ENCODE measurements around the gene YEATS2.

The YEATS2 gene

GRCh38 chr3:183799461-183799860 is 101.9 kb downstream of the YEATS2 start:
- Histone ChIP-seq H3K4me3 (ENCODE audit: low read depth, low read length) (no peak overlapping the region), H3K36me3 (ENCODE audit: control insufficient read depth, insufficient read depth, low read length) (peaks cover 81% of the 10 kb centered on the region), H3K27ac (ENCODE audit: low read depth, low read length) (no peak overlapping the region), H3K9ac (ENCODE audit: low read length) (no peak overlapping the region), H3K4me1 (ENCODE audit: control insufficient read depth, insufficient read depth, low read length) (no peaks in the 10 kb centered on the region), H3K9me3 (ENCODE audit: control insufficient read depth, insufficient read depth, low read depth, low read length) (no peaks in the 10 kb centered on the region), H3K27me3 (ENCODE audit: control insufficient read depth, insufficient read depth, low read length) (no peaks in the 10 kb centered on the region)

GRCh38 chr3:183800243-183800863 is 102.8 kb downstream of the YEATS2 start:
- Histone ChIP-seq H3K4me1 (ENCODE audit: control insufficient read depth, insufficient read depth, low read length) (no peaks in the 10 kb centered on the region), H3K4me3 (ENCODE audit: low read depth, low read length) (no peak overlapping the region), H3K36me3 (ENCODE audit: control insufficient read depth, insufficient read depth, low read length) (peaks cover 87% of the 10 kb centered on the region), H3K27ac (ENCODE audit: low read depth, low read length) (no peak overlapping the region), H3K9ac (ENCODE audit: low read length) (no peak overlapping the region), H3K27me3 (ENCODE audit: control insufficient read depth, insufficient read depth, low read length) (no peaks in the 10 kb centered on the region), H3K9me3 (ENCODE audit: control insufficient read depth, insufficient read depth, low read depth, low read length) (no peaks in the 10 kb centered on the region)

DNA sequence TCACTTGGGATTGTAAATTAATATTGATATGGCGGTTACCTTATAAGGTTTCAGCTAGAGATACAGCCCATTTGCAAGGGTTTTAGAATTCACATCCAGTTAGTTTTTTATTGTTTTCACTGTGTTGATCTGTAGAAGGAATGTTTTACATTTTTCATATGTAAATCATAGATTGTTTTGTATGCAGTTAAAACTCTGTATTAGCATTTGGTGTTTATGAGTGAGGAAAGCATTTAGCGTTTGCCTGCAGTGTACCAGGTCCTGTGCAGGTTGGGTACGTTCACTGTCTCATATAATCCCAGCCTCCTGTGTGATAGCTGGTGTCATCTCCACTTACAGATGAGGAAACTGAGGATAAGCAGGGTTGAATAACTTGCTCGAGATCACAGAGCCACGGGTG is 104.0 kb downstream of the YEATS2 start:
- no peaks in the 10 kb centered on the region for H3K27me3 ChIP-seq (ENCODE audit: control insufficient read depth, insufficient read depth, low read length)
- no peaks in the 10 kb centered on the region for H3K4me1 ChIP-seq (ENCODE audit: control insufficient read depth, insufficient read depth, low read length)
- no peak overlapping the region for H3K9ac ChIP-seq (ENCODE audit: low read length)
- H3K9me3 ChIP-seq (ENCODE audit: control insufficient read depth, insufficient read depth, low read depth, low read length): no peaks in the 10 kb centered on the region
- H3K27ac ChIP-seq (ENCODE audit: low read depth, low read length): no peak overlapping the region
- peaks cover 95% of the 10 kb centered on the region for H3K36me3 ChIP-seq (ENCODE audit: control insufficient read depth, insufficient read depth, low read length)
- H3K4me3 ChIP-seq (ENCODE audit: low read depth, low read length): no peak overlapping the region

GRCh38 chr3:183802989-183803388 is 105.4 kb downstream of the YEATS2 start:
- H3K9ac ChIP-seq (ENCODE audit: low read length): no peak overlapping the region
- H3K4me1 ChIP-seq (ENCODE audit: control insufficient read depth, insufficient read depth, low read length): no peaks in the 10 kb centered on the region
- H3K27ac ChIP-seq (ENCODE audit: low read depth, low read length): no peak overlapping the region
- H3K36me3 ChIP-seq (ENCODE audit: control insufficient read depth, insufficient read depth, low read length): peaks cover 97% of the 10 kb centered on the region
- H3K4me3 ChIP-seq (ENCODE audit: low read depth, low read length): no peak overlapping the region
- no peaks in the 10 kb centered on the region for H3K9me3 ChIP-seq (ENCODE audit: control insufficient read depth, insufficient read depth, low read depth, low read length)
- no peaks in the 10 kb centered on the region for H3K27me3 ChIP-seq (ENCODE audit: control insufficient read depth, insufficient read depth, low read length)

DNA sequence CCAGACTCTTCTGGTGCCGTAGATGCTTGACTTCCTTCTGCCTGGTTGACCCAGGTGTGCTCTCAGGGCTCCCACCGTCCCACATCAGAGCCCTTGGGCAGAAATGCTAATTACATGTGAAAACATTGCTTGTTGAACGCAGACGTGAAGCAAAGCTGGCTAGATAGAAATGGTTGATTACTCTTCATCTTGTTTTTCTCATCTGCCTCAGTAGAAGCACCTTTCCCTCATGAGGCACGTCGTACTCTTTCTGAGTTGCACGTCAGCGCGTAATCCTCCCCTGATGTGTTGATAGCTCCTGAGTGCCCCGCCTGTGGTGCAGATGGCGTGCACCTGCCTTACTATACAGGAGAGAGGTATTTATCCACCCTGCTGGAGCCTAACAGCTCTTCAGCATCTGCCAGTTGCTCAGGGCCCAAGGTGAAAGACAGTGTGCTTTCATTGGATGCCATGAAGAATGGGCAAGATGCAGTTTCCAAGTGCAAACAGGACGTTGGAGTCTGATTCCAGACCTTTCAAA is 109.7 kb downstream of the YEATS2 start:
- peaks cover 97% of the 10 kb centered on the region for H3K36me3 ChIP-seq (ENCODE audit: control insufficient read depth, insufficient read depth, low read length)

GRCh38 chr3:183807881-183808280 is 110.3 kb downstream of the YEATS2 start:
- Histone ChIP-seq H3K4me1 (ENCODE audit: control insufficient read depth, insufficient read depth, low read length) (no peaks in the 10 kb centered on the region), H3K9me3 (ENCODE audit: control insufficient read depth, insufficient read depth, low read depth, low read length) (no peaks in the 10 kb centered on the region), H3K9ac (ENCODE audit: low read length) (no peak overlapping the region), H3K36me3 (ENCODE audit: control insufficient read depth, insufficient read depth, low read length) (peaks cover 94% of the 10 kb centered on the region), H3K27me3 (ENCODE audit: control insufficient read depth, insufficient read depth, low read length) (no peaks in the 10 kb centered on the region), H3K4me3 (ENCODE audit: low read depth, low read length) (no peak overlapping the region), H3K27ac (ENCODE audit: low read depth, low read length) (no peak overlapping the region)

More for the DNA sequence above, 109.7 kb downstream of the YEATS2 start:
- Histone ChIP-seq H3K4me1 (ENCODE audit: control insufficient read depth, insufficient read depth, low read length) (no peaks in the 10 kb centered on the region), H3K27me3 (ENCODE audit: control insufficient read depth, insufficient read depth, low read length) (no peaks in the 10 kb centered on the region), H3K4me3 (ENCODE audit: low read depth, low read length) (no peak overlapping the region), H3K9me3 (ENCODE audit: control insufficient read depth, insufficient read depth, low read depth, low read length) (no peaks in the 10 kb centered on the region), H3K27ac (ENCODE audit: low read depth, low read length) (no peak overlapping the region), H3K9ac (ENCODE audit: low read length) (no peak overlapping the region)

- peaks cover 92% of the 10 kb centered on the region for H3K36me3 ChIP-seq (ENCODE audit: control insufficient read depth, insufficient read depth, low read length)
- no peak overlapping the region for H3K9ac ChIP-seq (ENCODE audit: low read length)
- H3K9me3 ChIP-seq (ENCODE audit: control insufficient read depth, insufficient read depth, low read depth, low read length): no peaks in the 10 kb centered on the region
- H3K27me3 ChIP-seq (ENCODE audit: control insufficient read depth, insufficient read depth, low read length): no peaks in the 10 kb centered on the region
- H3K27ac ChIP-seq (ENCODE audit: low read depth, low read length): no peak overlapping the region
- no peak overlapping the region for H3K4me3 ChIP-seq (ENCODE audit: low read depth, low read length)
- no peaks in the 10 kb centered on the region for H3K4me1 ChIP-seq (ENCODE audit: control insufficient read depth, insufficient read depth, low read length)
These were observed 110.8 kb downstream of the YEATS2 start for GRCh38 chr3:183808355-183808754.

DNA sequence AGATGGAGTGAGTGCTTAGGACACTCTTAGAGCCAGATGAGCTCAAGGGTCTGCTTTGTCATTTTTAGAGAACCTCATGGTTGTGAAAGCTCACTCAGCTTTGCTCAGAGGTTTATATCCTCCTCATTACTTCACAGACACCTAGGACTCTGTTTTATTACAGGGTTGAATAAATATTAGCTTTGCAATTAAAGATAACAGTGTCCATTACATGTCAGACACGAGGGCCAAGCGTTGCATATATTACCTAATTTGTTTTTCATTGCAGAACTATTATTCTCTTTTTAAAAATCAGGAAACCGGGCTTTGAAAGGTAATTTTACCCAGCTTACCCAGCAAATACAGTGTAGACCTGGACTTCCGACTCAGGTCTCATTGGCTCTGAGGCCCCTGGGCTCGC is 111.7 kb downstream of the YEATS2 start:
- Histone ChIP-seq H3K9me3 (ENCODE audit: control insufficient read depth, insufficient read depth, low read depth, low read length) (no peaks in the 10 kb centered on the region), H3K9ac (ENCODE audit: low read length) (no peak overlapping the region), H3K4me1 (ENCODE audit: control insufficient read depth, insufficient read depth, low read length) (no peaks in the 10 kb centered on the region), H3K36me3 (ENCODE audit: control insufficient read depth, insufficient read depth, low read length) (peaks cover 83% of the 10 kb centered on the region), H3K27ac (ENCODE audit: low read depth, low read length) (no peak overlapping the region), H3K4me3 (ENCODE audit: low read depth, low read length) (no peak overlapping the region), H3K27me3 (ENCODE audit: control insufficient read depth, insufficient read depth, low read length) (no peaks in the 10 kb centered on the region)

GRCh38 chr3:183810643-183811594 is 113.3 kb downstream of the YEATS2 start:
- Histone ChIP-seq H3K27ac (ENCODE audit: low read depth, low read length) (no peak overlapping the region), H3K4me1 (ENCODE audit: control insufficient read depth, insufficient read depth, low read length) (no peaks in the 10 kb centered on the region), H3K36me3 (ENCODE audit: control insufficient read depth, insufficient read depth, low read length) (peaks cover 68% of the 10 kb centered on the region)

GRCh38 chr3:183811638-183812037 is 114.0 kb downstream of the YEATS2 start:
- peaks cover 68% of the 10 kb centered on the region for H3K36me3 ChIP-seq (ENCODE audit: control insufficient read depth, insufficient read depth, low read length)
- H3K27ac ChIP-seq (ENCODE audit: low read depth, low read length): no peak overlapping the region
- no peaks in the 10 kb centered on the region for H3K9me3 ChIP-seq (ENCODE audit: control insufficient read depth, insufficient read depth, low read depth, low read length)
- H3K4me3 ChIP-seq (ENCODE audit: low read depth, low read length): no peak overlapping the region
- no peaks in the 10 kb centered on the region for H3K27me3 ChIP-seq (ENCODE audit: control insufficient read depth, insufficient read depth, low read length)
- H3K4me1 ChIP-seq (ENCODE audit: control insufficient read depth, insufficient read depth, low read length): no peaks in the 10 kb centered on the region
- H3K9ac ChIP-seq (ENCODE audit: low read length): no peak overlapping the region

More at GRCh38 chr3:183810643-183811594, 113.3 kb downstream of the YEATS2 start:
- no peak overlapping the region for H3K4me3 ChIP-seq (ENCODE audit: low read depth, low read length)
- no peaks in the 10 kb centered on the region for H3K27me3 ChIP-seq (ENCODE audit: control insufficient read depth, insufficient read depth, low read length)
- no peak overlapping the region for H3K9ac ChIP-seq (ENCODE audit: low read length)
- no peaks in the 10 kb centered on the region for H3K9me3 ChIP-seq (ENCODE audit: control insufficient read depth, insufficient read depth, low read depth, low read length)

Measured in HUES6 (cell line).